ENCODE measurements around the gene SORCS1.

The SORCS1 gene

GRCh38 chr10:107104026-107104652 is 60.4 kb downstream of the SORCS1 start:
- no peak for DNase-seq (ENCODE audit: low spot score)

- no peak for DNase-seq (ENCODE audit: low spot score)
Measured at GRCh38 chr10:107103174-107104025, 61.1 kb downstream of the SORCS1 start.

- DNase-seq (ENCODE audit: low spot score), result no peak
Measured at GRCh38 chr10:107098326-107098725, 66.2 kb downstream of the SORCS1 start.

- DNase-seq (ENCODE audit: low spot score), result no peak
Measured at GRCh38 chr10:107094824-107095522, 69.5 kb downstream of the SORCS1 start.

GRCh38 chr10:107092321-107092720 is 72.2 kb downstream of the SORCS1 start:
- no peak for DNase-seq (ENCODE audit: low spot score)

- no peak for DNase-seq (ENCODE audit: low spot score)
Measured at GRCh38 chr10:107091126-107091525, 73.4 kb downstream of the SORCS1 start.

GRCh38 chr10:107085665-107086525 is 78.6 kb downstream of the SORCS1 start:
- no peak for DNase-seq (ENCODE audit: low spot score)

- DNase-seq (ENCODE audit: low spot score), result no peak
Measured at GRCh38 chr10:107083388-107084009, 81.0 kb downstream of the SORCS1 start.

- no peak for DNase-seq (ENCODE audit: low spot score)
Measured at GRCh38 chr10:107081644-107082043, 82.9 kb downstream of the SORCS1 start.

- no peak for DNase-seq (ENCODE audit: low spot score)
Measured at GRCh38 chr10:107075117-107075516, 89.4 kb downstream of the SORCS1 start.

GRCh38 chr10:107072786-107073185 is 91.7 kb downstream of the SORCS1 start:
- no peak for DNase-seq (ENCODE audit: low spot score)

- no peak for DNase-seq (ENCODE audit: low spot score)
Measured at GRCh38 chr10:107072028-107072427, 92.5 kb downstream of the SORCS1 start.

GRCh38 chr10:107071301-107071700 is 93.2 kb downstream of the SORCS1 start:
- DNase-seq (ENCODE audit: low spot score), result no peak

GRCh38 chr10:107067843-107068242 is 96.7 kb downstream of the SORCS1 start:
- no peak for DNase-seq (ENCODE audit: low spot score)

- no peak for DNase-seq (ENCODE audit: low spot score)
Measured at GRCh38 chr10:107064075-107064474, 100.4 kb downstream of the SORCS1 start.

GRCh38 chr10:107059872-107060271 is 104.6 kb downstream of the SORCS1 start:
- no peak for DNase-seq (ENCODE audit: low spot score)

- DNase-seq (ENCODE audit: low spot score), result no peak
Measured at GRCh38 chr10:107059068-107059804, 105.3 kb downstream of the SORCS1 start.

GRCh38 chr10:107058331-107058730 is 106.2 kb downstream of the SORCS1 start:
- no peak for DNase-seq (ENCODE audit: low spot score)

GRCh38 chr10:107056182-107056581 is 108.3 kb downstream of the SORCS1 start:
- no peak for DNase-seq (ENCODE audit: low spot score)

- no peak for DNase-seq (ENCODE audit: low spot score)
Measured at GRCh38 chr10:107054469-107055156, 109.9 kb downstream of the SORCS1 start.
